Amniotic stem cell (primary cell): Measurements from ENCODE around the gene ZNF561.

Experiments used
- DNase-seq: peaks from one replicate; lab custom pipeline; 2025; lab: John Stamatoyannopoulos, UW

ZNF561 gene

GRCh38 chr19:9580728-9581127, 40.3 kb downstream of the ZNF561 start:
- no peak for DNase-seq

GRCh38 chr19:9570255-9570654, 50.8 kb downstream of the ZNF561 start:
- no peak for DNase-seq

- DNase-seq: no peak
Observed at GRCh38 chr19:9566729-9567128, 54.3 kb downstream of the ZNF561 start.

DNA sequence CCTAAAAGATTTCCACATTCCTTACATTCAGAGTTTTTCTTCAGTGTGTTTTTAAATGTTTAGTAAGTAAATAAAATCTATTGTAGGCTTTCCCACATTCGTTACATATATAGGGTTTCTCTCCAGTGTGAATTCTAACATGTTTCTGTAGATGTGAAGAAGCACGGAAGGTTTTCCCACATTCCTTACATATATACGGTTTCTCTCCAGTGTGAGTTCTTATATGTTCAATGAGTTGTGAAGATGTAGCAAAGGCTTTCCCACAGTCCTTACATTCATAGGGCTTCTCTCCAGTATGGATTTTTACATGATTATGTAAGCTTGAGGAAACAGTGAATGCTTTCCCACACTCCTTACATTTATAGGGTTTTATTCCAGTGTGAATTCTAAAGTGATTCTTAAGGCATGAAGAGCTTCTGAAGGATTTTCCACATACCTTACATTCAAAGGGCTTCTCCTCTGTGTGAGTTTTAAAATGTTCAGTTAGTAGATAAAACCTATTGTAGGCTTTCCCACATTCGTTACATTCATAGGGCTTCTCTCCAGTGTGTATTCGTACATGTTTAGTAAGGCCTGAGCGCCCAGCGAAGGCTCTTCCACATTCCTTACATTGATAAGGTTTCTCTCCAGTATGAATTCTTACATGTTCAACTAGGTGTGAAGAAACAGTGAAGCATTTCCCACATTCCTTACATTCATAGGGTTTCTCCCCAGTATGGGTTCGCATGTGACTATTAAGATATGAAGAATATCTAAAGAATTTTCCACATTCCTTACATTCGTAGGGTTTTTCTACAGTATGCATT, 54.9 kb downstream of the ZNF561 start:
- no peak for DNase-seq
